Loucy (cell line): ENCODE results near the gene IGSF23.

Experiments used
- H2AFZ ChIP-seq: fragments of 200-600 bp; sonication (generic); 2 replicates; pipeline ENCODE4 v1.6.0; 2016; ENCODE audit warnings: antibody characterized with exemption, mild to moderate bottlenecking, low read length, moderate library complexity
- H3F3A ChIP-seq: fragments of 200-600 bp; 2 replicates; pipeline ENCODE4 v1.6.0; 2016; ENCODE audit warnings: antibody characterized with exemption, low read depth, mild to moderate bottlenecking
- H3K27me3 ChIP-seq: fragments of 200-600 bp; sonication (generic); 2 replicates; pipeline ENCODE4 v1.6.1; 2014; ENCODE audit warnings: low read length, mild to moderate bottlenecking; ENCODE audit not compliant: insufficient read depth, poor library complexity, severe bottlenecking
- H3K36me3 ChIP-seq: fragments of 200-600 bp; sonication (generic); 2 replicates; pipeline ENCODE4 v1.6.1; 2016; ENCODE audit warnings: low read length; ENCODE audit not compliant: insufficient read depth
- H3K4me1 ChIP-seq: fragments of 200-600 bp; sonication (generic); 2 replicates; pipeline ENCODE4 v1.5.1; 2014; ENCODE audit warnings: low read length, mild to moderate bottlenecking; ENCODE audit not compliant: insufficient read depth, poor library complexity, severe bottlenecking
- H3K4me2 ChIP-seq: fragments of 200-600 bp; sonication (generic); 2 replicates; pipeline ENCODE4 v1.6.0; 2014; ENCODE audit warnings: antibody characterized with exemption, low read length, low read depth, mild to moderate bottlenecking; ENCODE audit not compliant: poor library complexity, severe bottlenecking
- H3K4me3 ChIP-seq: fragments of 200-600 bp; sonication (generic); 2 replicates; pipeline ENCODE4 v1.5.1; 2014; ENCODE audit warnings: low read length, mild to moderate bottlenecking, mixed read lengths; ENCODE audit not compliant: poor library complexity, severe bottlenecking
- H3K79me2 ChIP-seq: fragments of 200-600 bp; sonication (generic); 2 replicates; pipeline ENCODE4 v1.6.1; 2014; ENCODE audit warnings: low read length; ENCODE audit not compliant: insufficient read depth
- H3K9ac ChIP-seq: fragments of 200-600 bp; sonication (generic); 2 replicates; pipeline ENCODE4 v1.6.0; 2014; ENCODE audit warnings: mild to moderate bottlenecking, low read depth, low read length, moderate library complexity; ENCODE audit not compliant: poor library complexity, severe bottlenecking
- H3K9me2 ChIP-seq: fragments of 200-600 bp; sonication (generic); replicated peaks from 2 replicates; pipeline ENCODE4 v1.6.1; 2016; ENCODE audit warnings: low read depth, low read length, mixed read lengths
- H3K9me3 ChIP-seq: fragments of 200-600 bp; sonication (generic); 2 replicates; pipeline ENCODE4 v1.6.1; 2014; ENCODE audit warnings: mild to moderate bottlenecking, antibody characterized with exemption, low read length, low read depth; ENCODE audit not compliant: insufficient read depth
- H4K20me1 ChIP-seq: fragments of 200-600 bp; sonication (generic); 2 replicates; pipeline ENCODE4 v1.6.0; 2014; ENCODE audit warnings: antibody characterized with exemption, low read length, mild to moderate bottlenecking; ENCODE audit not compliant: insufficient read depth, poor library complexity, severe bottlenecking
- EZH2phosphoT487 ChIP-seq: fragments of 200-600 bp; IDR thresholded peaks from 2 replicates; pipeline ENCODE4 v1.6.1; 2018; ENCODE audit warnings: antibody characterized with exemption, mild to moderate bottlenecking, moderate library complexity, borderline replicate concordance
- TF ChIP-seq, protein P1 (sequence below): fragments of 200-600 bp; sonication (generic); conservative IDR thresholded peaks from 2 replicates; pipeline ENCODE4 v1.5.1; 2014; ENCODE audit warnings: mild to moderate bottlenecking, antibody characterized with exemption, low read length

IGSF23 gene

DNA sequence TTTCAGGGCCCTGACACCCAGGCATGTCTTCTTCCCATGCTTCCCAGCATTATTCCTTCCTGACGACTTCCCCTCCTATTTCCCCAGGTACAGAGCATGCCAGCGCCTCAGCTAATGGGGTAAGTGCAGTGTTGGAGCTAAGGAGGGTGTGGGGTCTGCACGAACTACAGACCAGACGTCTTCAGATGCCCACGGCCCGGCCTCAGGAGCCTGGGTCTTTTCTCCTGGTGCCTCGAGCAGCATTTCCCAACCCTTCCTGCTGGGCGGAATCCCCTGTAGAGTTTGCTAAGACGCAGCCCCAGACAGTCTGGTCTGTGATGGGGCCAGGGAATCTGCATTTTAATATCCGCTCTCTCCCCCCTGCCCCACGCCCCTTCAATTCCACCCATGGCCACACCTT lies 47.8 kb downstream of the IGSF23 start:
- no peaks in the 10 kb centered on the region for H3K79me2 ChIP-seq
- no peak overlapping the region for H2AFZ ChIP-seq
- H3K4me2 ChIP-seq = no peak overlapping the region
- TF ChIP-seq, protein P1, sequence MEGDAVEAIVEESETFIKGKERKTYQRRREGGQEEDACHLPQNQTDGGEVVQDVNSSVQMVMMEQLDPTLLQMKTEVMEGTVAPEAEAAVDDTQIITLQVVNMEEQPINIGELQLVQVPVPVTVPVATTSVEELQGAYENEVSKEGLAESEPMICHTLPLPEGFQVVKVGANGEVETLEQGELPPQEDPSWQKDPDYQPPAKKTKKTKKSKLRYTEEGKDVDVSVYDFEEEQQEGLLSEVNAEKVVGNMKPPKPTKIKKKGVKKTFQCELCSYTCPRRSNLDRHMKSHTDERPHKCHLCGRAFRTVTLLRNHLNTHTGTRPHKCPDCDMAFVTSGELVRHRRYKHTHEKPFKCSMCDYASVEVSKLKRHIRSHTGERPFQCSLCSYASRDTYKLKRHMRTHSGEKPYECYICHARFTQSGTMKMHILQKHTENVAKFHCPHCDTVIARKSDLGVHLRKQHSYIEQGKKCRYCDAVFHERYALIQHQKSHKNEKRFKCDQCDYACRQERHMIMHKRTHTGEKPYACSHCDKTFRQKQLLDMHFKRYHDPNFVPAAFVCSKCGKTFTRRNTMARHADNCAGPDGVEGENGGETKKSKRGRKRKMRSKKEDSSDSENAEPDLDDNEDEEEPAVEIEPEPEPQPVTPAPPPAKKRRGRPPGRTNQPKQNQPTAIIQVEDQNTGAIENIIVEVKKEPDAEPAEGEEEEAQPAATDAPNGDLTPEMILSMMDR = no peak
- no peak for TF ChIP-seq EZH2phosphoT487
- H4K20me1 ChIP-seq = no peaks in the 10 kb centered on the region
- H3K9ac ChIP-seq = no peak overlapping the region
- H3K36me3 ChIP-seq = no peaks in the 10 kb centered on the region
- no peaks in the 10 kb centered on the region for H3K4me1 ChIP-seq
- no peaks in the 10 kb centered on the region for H3K9me2 ChIP-seq
- H3K9me3 ChIP-seq = no peaks in the 10 kb centered on the region
- H3K27me3 ChIP-seq = no peaks in the 10 kb centered on the region
- H3K4me3 ChIP-seq = no peak overlapping the region
- H3F3A ChIP-seq = no peaks in the 10 kb centered on the region

- H3K36me3 ChIP-seq = no peaks in the 10 kb centered on the region
- no peak overlapping the region for H3K4me3 ChIP-seq
- no peaks in the 10 kb centered on the region for H3K9me2 ChIP-seq
- no peaks in the 10 kb centered on the region for H3K4me1 ChIP-seq
- H3K4me2 ChIP-seq = no peak overlapping the region
- no peak overlapping the region for H3K9ac ChIP-seq
- no peaks in the 10 kb centered on the region for H3F3A ChIP-seq
- no peaks in the 10 kb centered on the region for H4K20me1 ChIP-seq
- H3K79me2 ChIP-seq = no peaks in the 10 kb centered on the region
- no peaks in the 10 kb centered on the region for H3K27me3 ChIP-seq
- H2AFZ ChIP-seq = peak overlapping the region; percentile 55; the same call in 1 of the 2 replicates
- H3K9me3 ChIP-seq = no peaks in the 10 kb centered on the region
- TF ChIP-seq, protein P1 = no peak
- no peak for TF ChIP-seq EZH2phosphoT487
Observed at GRCh38 chr19:44661904-44662303, 48.5 kb downstream of the IGSF23 start.

GRCh38 chr19:44662691-44663385 lies 49.5 kb downstream of the IGSF23 start:
- Histone ChIP-seq H3K4me1 (no peaks in the 10 kb centered on the region), H3F3A (no peaks in the 10 kb centered on the region), H3K27me3 (no peaks in the 10 kb centered on the region), H3K4me3 (no peak overlapping the region), H2AFZ (no peak overlapping the region), H3K79me2 (no peaks in the 10 kb centered on the region), H3K9ac (no peak overlapping the region), H3K4me2 (no peak overlapping the region), H3K9me2 (no peaks in the 10 kb centered on the region), H3K36me3 (no peaks in the 10 kb centered on the region), H4K20me1 (no peaks in the 10 kb centered on the region), H3K9me3 (no peaks in the 10 kb centered on the region)
- TF ChIP-seq, protein P1 = no peak
- no peak for TF ChIP-seq EZH2phosphoT487
